VCaP (cell line): ENCODE results near the gene SRD5A1.

Source experiments
- H3K27ac ChIP-seq: fragments of 450-650 bp; 2 replicates; pipeline ENCODE4 v1.5.1; 2017
- TF ChIP-seq, protein P1 (sequence below): fragments of 450-650 bp; conservative IDR thresholded peaks from 2 replicates; pipeline ENCODE4 v1.5.1; 2017; ENCODE audit warnings: mild to moderate bottlenecking, moderate library complexity

Gene SRD5A1

DNA sequence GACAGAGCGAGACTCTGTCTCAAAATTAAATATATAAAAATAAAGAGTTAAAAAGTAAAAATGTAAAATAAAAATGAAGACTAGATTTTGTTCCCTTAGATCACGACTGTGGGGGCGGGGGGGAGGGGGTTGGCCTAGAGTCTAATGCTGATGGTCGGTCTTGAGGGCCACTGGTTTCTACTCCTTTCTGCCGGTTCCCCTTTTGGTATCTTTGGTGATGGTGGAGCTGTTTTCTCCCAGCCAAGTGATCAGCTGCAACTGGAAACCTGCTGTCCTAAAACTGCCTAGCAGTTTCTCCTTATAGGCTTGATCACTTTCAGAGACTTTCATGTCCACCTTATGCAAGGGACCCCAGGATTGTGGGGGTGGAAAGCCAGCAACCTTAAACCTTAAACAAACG lies 1.1 kb downstream of the SRD5A1 start:
- TF ChIP-seq, protein P1, sequence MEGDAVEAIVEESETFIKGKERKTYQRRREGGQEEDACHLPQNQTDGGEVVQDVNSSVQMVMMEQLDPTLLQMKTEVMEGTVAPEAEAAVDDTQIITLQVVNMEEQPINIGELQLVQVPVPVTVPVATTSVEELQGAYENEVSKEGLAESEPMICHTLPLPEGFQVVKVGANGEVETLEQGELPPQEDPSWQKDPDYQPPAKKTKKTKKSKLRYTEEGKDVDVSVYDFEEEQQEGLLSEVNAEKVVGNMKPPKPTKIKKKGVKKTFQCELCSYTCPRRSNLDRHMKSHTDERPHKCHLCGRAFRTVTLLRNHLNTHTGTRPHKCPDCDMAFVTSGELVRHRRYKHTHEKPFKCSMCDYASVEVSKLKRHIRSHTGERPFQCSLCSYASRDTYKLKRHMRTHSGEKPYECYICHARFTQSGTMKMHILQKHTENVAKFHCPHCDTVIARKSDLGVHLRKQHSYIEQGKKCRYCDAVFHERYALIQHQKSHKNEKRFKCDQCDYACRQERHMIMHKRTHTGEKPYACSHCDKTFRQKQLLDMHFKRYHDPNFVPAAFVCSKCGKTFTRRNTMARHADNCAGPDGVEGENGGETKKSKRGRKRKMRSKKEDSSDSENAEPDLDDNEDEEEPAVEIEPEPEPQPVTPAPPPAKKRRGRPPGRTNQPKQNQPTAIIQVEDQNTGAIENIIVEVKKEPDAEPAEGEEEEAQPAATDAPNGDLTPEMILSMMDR: no peak
- peak overlapping the region; percentile 99 for H3K27ac ChIP-seq

DNA sequence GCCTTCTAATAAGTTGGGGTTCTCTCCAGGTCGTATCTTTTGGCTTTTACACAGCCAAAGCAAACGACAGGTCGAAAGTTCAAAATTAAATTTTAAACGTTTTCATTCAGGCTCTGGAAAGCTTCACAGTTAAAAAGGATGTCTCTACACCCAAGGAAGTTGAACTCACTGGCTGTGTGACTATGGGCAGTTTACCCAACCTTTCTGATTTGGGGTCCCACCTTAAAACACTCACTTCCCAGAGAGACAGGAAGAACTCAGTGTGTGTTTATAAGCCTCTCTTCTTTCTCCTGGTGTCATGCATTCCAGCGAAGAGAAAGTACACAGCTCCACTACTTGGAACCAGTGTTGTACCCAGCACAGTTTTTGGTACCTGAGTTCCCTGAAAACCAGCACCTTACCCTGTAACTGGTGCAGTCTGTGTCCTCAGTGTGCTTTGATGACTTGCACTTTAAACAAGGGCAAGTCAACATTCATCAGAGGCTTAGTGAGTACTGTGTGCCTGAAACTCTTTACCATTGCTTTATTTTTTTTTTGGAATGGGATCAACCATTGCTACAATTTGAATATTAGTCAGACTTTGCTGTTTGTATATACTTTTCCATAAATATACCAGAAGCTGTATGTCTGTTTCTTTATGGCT lies 1.7 kb downstream of the SRD5A1 start:
- H3K27ac ChIP-seq: peak overlapping the region; percentile 1
- TF ChIP-seq, protein P1: no peak

DNA sequence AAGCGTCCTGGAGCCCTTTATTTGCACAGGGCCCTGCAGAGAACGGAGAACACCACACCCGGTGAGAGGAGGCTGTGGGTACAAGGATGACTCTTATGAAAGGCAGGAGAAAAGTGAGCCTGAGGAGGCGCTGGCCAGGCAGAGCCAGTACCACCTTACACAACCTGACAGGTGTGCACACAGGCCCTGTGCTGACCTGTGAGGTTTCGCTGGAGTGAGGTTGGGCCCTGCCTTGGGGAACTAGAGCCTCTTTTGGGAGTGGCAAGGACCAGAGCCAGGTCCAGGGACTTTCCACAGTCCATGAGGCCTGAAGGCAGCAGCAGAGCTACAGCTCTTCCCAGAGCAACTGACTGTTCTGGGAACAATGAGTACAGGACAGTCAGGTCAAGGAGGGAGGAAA lies 3.1 kb downstream of the SRD5A1 start:
- TF ChIP-seq, protein P1: no peak
- H3K27ac ChIP-seq: peak overlapping the region; percentile 41

DNA sequence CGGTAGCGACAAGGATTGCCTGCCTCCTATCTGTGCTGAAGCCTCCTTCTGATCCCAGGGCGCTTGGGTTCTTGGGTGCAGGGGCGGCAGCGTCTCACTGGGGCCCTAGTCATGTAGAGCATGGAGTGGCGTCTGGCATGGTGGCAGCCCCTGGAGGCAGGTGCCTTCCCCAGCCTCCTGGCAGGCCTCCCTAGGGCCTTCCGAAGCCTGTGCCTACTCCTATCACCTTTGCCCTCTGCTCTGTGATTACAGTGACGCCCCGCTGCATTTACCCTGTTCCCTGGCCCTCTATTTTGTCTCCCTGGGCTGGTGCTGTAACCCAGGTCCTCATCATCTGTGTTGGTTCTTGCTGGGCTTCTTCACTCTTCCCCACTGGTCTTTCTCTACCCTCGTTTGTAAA lies 3.8 kb downstream of the SRD5A1 start:
- TF ChIP-seq, protein P1: no peak
- H3K27ac ChIP-seq: peak overlapping the region; percentile 41

DNA sequence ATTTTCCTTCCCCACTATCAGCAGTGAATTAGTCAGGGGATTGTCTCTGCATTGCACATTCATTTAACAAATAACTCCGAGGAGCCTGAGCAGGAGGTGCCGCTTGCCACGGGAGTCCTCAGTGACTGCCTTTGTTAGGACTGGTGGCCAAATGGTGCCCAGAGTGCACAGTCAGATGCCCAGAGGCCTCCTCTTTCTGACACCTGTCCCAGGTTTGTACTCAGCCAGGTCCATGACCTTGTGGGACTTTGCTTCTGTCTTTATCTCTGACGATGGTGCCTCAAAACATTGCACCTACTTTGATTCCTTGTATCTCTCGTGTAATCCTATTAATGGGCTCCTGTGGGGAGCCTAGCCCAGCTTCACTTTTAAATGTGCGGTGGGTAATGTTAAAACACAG lies 4.3 kb downstream of the SRD5A1 start:
- no peak overlapping the region for H3K27ac ChIP-seq
- TF ChIP-seq, protein P1: no peak

DNA sequence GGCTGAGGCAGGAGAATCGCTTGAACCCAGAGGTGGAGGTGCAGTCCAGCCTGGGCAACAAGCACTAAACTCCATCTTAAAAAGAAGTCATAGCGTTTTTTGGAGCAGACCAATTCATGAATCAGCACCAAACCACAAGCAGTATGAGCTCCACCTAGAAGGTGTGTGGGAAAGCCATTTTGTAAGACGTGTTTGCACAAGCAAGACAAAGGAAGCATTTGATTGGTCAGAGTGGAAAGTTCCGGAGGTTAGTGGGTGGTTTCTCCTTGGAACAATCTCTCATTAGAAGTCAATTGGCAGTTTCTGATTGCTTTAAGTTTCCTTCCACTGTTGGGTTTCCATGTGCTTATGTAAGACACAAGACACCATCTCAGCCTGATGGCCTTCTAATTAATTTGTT lies 5.0 kb downstream of the SRD5A1 start:
- H3K27ac ChIP-seq: no peak overlapping the region
- TF ChIP-seq, protein P1: no peak

DNA sequence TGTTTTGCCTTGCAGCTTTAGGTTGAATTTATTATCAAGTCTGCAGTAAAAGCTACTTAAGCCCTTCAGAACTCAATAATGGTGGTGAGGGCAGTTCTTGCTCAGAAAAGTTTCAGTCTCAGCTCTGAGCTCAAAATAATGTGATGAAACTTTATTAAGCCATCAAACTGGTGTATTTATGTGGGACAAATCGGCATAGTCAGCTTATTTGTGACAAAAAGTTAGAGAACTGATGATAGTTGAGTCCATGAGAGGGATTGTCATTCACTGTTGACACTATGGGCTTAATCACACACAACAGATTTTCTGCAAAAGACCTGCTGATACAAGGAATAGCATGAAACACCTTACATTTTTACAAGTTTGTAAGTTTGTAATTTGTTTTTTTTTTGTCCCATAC lies 9.4 kb downstream of the SRD5A1 start:
- H3K27ac ChIP-seq: no peak overlapping the region
- TF ChIP-seq, protein P1: no peak
